K562 (cell line): ENCODE data around the gene NOTCH1. TPM values are rescaled to one million over a fixed set of nuclear protein-coding genes. Genes with fewer than 3 reads are reported as not detected.

Source experiments
- CREB1 ChIP-seq, 2 experiments: sonication (generic) in 1 of 2; formaldehyde crosslinking in 1 of 2; IDR thresholded peaks; 2 replicates each; pipeline versions ENCODE4 v1.6.1 to v1.8.0; 2012 to 2022; ENCODE audit warnings: inconsistent platforms in 1 of 2, mild to moderate bottlenecking in 1 of 2, missing genetic modification reagents in 1 of 2, moderate library complexity in 1 of 2
- ELF1 ChIP-seq: fragments of 200-800 bp; sonication (Bioruptor generic); IDR thresholded peaks from 2 replicates; pipeline ENCODE4 v1.6.1; 2016; ENCODE audit warnings: missing genetic modification characterization, missing compliant biosample characterization
- ESRRA ChIP-seq: fragments of 450-650 bp; IDR thresholded peaks from 2 replicates; pipeline ENCODE4 v1.6.1; 2014; ENCODE audit warnings: low read depth, mild to moderate bottlenecking, moderate library complexity, borderline replicate concordance
- ETV1 ChIP-seq: fragments of 450-650 bp; conservative IDR thresholded peaks from 2 replicates; pipeline ENCODE4 v1.6.1; 2016; ENCODE audit warnings: missing genetic modification characterization, control low read depth, low read depth, missing compliant biosample characterization
- FOXJ2 ChIP-seq: fragments of 200-800 bp; sonication (Bioruptor generic); IDR thresholded peaks from 2 replicates; pipeline ENCODE4 v1.6.1; 2016; ENCODE audit warnings: missing genetic modification characterization, missing compliant biosample characterization
- HDAC8 ChIP-seq: fragments of 450-650 bp; IDR thresholded peaks from 2 replicates; pipeline ENCODE4 v1.6.1; 2016; ENCODE audit warnings: mild to moderate bottlenecking, missing genetic modification characterization, moderate library complexity, missing compliant biosample characterization
- HNRNPK ChIP-seq: fragments of 200-400 bp; formaldehyde crosslinking; IDR thresholded peaks from one replicate; pipeline ENCODE4 v1.6.1; 2018; ENCODE audit warnings: mild to moderate bottlenecking, low read depth, low read length; ENCODE audit not compliant: poor library complexity, severe bottlenecking
- HOXB6 ChIP-seq: fragments of 250-450 bp; sonication (Bioruptor Pico); IDR thresholded peaks from 2 replicates; pipeline ENCODE4 v1.5.1; 2022; ENCODE audit warnings: mild to moderate bottlenecking, borderline replicate concordance
- NFE2 ChIP-seq: IDR thresholded peaks from 2 replicates; pipeline ENCODE4 v1.6.1; 2014; ENCODE audit warnings: antibody characterized with exemption, low read depth
- SETDB1 ChIP-seq: IDR thresholded peaks from one replicate; pipeline ENCODE4 v1.6.1; 2012; ENCODE audit warnings: low read length, control low read depth, inconsistent platforms
- SRSF7 ChIP-seq: fragments of 200-400 bp; formaldehyde crosslinking; optimal IDR thresholded peaks from 2 replicates; pipeline ENCODE3; 2017; ENCODE audit warnings: mild to moderate bottlenecking, low read depth, low read length
- ZC3H11A ChIP-seq: IDR thresholded peaks from 2 replicates; pipeline ENCODE4 v1.6.1; 2012; ENCODE audit warnings: low read depth, low read length, improper control_type of control experiment
- ZNF449 ChIP-seq: fragments of 250-450 bp; sonication (Bioruptor Pico); IDR thresholded peaks from 2 replicates; pipeline ENCODE4 v1.8.0; 2022; ENCODE audit warnings: moderate library complexity, mild to moderate bottlenecking, inconsistent platforms
- polyA plus RNA-seq, 8 experiments: library from polyadenylated mRNA; depleted of rRNA in 4 of 8; stranded (reverse) in 5 of 8; unstranded in 3 of 8; fragments of >200 nt; fragmentation: Nextera tagmentation in 2 of 8; fragmentation: Illumina TruSeq in 1 of 8; extraction: Ambion mirVana in 2 of 8; extraction: Trizol in 1 of 8; gene quantifications; 2 replicates each; pipeline versions ENCODE4 v1.2.1 to v1.2.3, GENCODE V29; 2011 to 2014; ENCODE audit warnings: inconsistent platforms in 1 of 8, missing spikeins in 1 of 8
- total RNA-seq, 7 experiments: library from RNA; depleted of rRNA in 6 of 7; stranded (reverse); fragments of >200 nt in 6 of 7; fragmentation: Illumina TruSeq in 2 of 7; extraction: Trizol in 2 of 7; gene quantifications; 2 replicates each; pipeline versions ENCODE4 v1.2.1 to v1.2.3, GENCODE V29; 2011 to 2021; ENCODE audit warnings: low replicate concordance in 1 of 7
- TF ChIP-seq, protein P1 (sequence below): fragments of 150-350 bp; conservative IDR thresholded peaks from 2 replicates; pipeline ENCODE4 v1.6.1; 2014; ENCODE audit warnings: low read length
- TF ChIP-seq, protein P2 (sequence below): sonication (generic); formaldehyde crosslinking; IDR thresholded peaks from 2 replicates; pipeline ENCODE4 v1.8.1; 2023; ENCODE audit warnings: missing genetic modification reagents, mild to moderate bottlenecking, borderline replicate concordance

Gene NOTCH1
- total and polyA plus RNA-seq, 9 of the 15 experiments (the other 6 are each of a cell fraction or from before 2014, with no cell fraction given) = 0.03 to 31.4 (median 2.3) TPM

GRCh38 chr9:136539427-136540421 lies 6.1 kb downstream of the NOTCH1 start (continued):
- TF ChIP-seq ZNF449 (CRISPR knock-in tag) (0 out of 2 replicates have a peak, but pooled peaks have one; percentile 23), SRSF7 (no peak), HDAC8 (tag) (no peak), NFE2 (peak; percentile 52), HNRNPK (no peak), ETV1 (no peak), CREB1 (IDR thresholded peaks at IDR 0.05) (no peak), CREB1 (CRISPR knock-in tag; IDR thresholded peaks at IDR 0.05) (no peak), FOXJ2 (tag) (no peak), SETDB1 (no peak), ZC3H11A (no peak), HOXB6 (CRISPR knock-in tag) (no peak), ELF1 (tag) (0 out of 2 replicates have a peak, but pooled peaks have one; percentile 44), ESRRA (no peak)
- TF ChIP-seq, protein P1, sequence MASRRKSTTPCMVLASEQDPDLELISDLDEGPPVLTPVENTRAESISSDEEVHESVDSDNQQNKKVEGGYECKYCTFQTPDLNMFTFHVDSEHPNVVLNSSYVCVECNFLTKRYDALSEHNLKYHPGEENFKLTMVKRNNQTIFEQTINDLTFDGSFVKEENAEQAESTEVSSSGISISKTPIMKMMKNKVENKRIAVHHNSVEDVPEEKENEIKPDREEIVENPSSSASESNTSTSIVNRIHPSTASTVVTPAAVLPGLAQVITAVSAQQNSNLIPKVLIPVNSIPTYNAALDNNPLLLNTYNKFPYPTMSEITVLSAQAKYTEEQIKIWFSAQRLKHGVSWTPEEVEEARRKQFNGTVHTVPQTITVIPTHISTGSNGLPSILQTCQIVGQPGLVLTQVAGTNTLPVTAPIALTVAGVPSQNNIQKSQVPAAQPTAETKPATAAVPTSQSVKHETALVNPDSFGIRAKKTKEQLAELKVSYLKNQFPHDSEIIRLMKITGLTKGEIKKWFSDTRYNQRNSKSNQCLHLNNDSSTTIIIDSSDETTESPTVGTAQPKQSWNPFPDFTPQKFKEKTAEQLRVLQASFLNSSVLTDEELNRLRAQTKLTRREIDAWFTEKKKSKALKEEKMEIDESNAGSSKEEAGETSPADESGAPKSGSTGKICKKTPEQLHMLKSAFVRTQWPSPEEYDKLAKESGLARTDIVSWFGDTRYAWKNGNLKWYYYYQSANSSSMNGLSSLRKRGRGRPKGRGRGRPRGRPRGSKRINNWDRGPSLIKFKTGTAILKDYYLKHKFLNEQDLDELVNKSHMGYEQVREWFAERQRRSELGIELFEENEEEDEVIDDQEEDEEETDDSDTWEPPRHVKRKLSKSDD = no peak
- TF ChIP-seq, protein P2, sequence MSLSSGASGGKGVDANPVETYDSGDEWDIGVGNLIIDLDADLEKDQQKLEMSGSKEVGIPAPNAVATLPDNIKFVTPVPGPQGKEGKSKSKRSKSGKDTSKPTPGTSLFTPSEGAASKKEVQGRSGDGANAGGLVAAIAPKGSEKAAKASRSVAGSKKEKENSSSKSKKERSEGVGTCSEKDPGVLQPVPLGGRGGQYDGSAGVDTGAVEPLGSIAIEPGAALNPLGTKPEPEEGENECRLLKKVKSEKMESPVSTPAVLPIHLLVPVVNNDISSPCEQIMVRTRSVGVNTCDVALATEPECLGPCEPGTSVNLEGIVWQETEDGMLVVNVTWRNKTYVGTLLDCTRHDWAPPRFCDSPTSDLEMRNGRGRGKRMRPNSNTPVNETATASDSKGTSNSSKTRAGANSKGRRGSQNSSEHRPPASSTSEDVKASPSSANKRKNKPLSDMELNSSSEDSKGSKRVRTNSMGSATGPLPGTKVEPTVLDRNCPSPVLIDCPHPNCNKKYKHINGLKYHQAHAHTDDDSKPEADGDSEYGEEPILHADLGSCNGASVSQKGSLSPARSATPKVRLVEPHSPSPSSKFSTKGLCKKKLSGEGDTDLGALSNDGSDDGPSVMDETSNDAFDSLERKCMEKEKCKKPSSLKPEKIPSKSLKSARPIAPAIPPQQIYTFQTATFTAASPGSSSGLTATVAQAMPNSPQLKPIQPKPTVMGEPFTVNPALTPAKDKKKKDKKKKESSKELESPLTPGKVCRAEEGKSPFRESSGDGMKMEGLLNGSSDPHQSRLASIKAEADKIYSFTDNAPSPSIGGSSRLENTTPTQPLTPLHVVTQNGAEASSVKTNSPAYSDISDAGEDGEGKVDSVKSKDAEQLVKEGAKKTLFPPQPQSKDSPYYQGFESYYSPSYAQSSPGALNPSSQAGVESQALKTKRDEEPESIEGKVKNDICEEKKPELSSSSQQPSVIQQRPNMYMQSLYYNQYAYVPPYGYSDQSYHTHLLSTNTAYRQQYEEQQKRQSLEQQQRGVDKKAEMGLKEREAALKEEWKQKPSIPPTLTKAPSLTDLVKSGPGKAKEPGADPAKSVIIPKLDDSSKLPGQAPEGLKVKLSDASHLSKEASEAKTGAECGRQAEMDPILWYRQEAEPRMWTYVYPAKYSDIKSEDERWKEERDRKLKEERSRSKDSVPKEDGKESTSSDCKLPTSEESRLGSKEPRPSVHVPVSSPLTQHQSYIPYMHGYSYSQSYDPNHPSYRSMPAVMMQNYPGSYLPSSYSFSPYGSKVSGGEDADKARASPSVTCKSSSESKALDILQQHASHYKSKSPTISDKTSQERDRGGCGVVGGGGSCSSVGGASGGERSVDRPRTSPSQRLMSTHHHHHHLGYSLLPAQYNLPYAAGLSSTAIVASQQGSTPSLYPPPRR (CRISPR knock-in tag) = no peak
